Heart right ventricle (tissue), 16 donors: ENCODE data around the gene ZNF205. TPM values are rescaled to one million over a fixed set of nuclear protein-coding genes. Genes with fewer than 3 reads are reported as not detected.
"Not testable (repeated sequence)": the region's sequence is repeated elsewhere in the genome, so short reads cannot be mapped to it uniquely, and the experiment has no call there.

Experiments used
- ATAC-seq, 8 donors: fragments of 200-7000 bp; cut with Tn5 transposase; one replicate each; pipeline ENCODE4 v1.9.1; 2020; ENCODE audit warnings: mild to moderate bottlenecking in 8 of 8, moderate library complexity in 8 of 8, moderate number of reproducible peaks in 1 of 8
- DNase-seq, 2 donors: peaks; one replicate each; pipeline ENCODE4 v3.0.0-alpha.2; 2020
- H3K27ac ChIP-seq, 10 donors: fragments of 200-600 bp; sonication (generic) in 2 of 10; one replicate each; pipeline versions ENCODE4 v1.5.0 to v1.8.0; 2020 to 2022; ENCODE audit warnings: mild to moderate bottlenecking in 3 of 10
- H3K27me3 ChIP-seq, 7 donors: fragments of 200-600 bp; one replicate each; pipeline ENCODE4 v1.8.0; 2021 to 2022; ENCODE audit warnings: mild to moderate bottlenecking in 2 of 7
- H3K36me3 ChIP-seq, 9 donors: fragments of 200-600 bp; sonication (generic) in 1 of 9; one replicate each; pipeline versions ENCODE4 v1.5.0 to v1.8.0; 2020 to 2022; ENCODE audit warnings: mild to moderate bottlenecking in 2 of 9
- H3K4me1 ChIP-seq, 9 donors: fragments of 200-600 bp; sonication (generic) in 1 of 9; one replicate each; pipeline versions ENCODE4 v1.5.0 to v1.8.0; 2020 to 2022; ENCODE audit warnings: mild to moderate bottlenecking in 4 of 9
- H3K4me3 ChIP-seq, 10 donors: fragments of 200-600 bp; sonication (generic) in 2 of 10; one replicate each; pipeline versions ENCODE4 v1.5.0 to v1.8.0; 2020 to 2022; ENCODE audit warnings: mild to moderate bottlenecking in 7 of 10, moderate library complexity in 2 of 10
- H3K9me3 ChIP-seq, 11 donors: fragments of 200-600 bp in 10 of 11; sonication (generic) in 2 of 11; one replicate each; pipeline versions ENCODE4 v1.5.0 to v1.8.0; 2013 to 2022; ENCODE audit warnings: mild to moderate bottlenecking in 2 of 11, control low read depth in 1 of 11, moderate library complexity in 1 of 11
- WGBS, 2 donors: extraction: QIAGEN DNeasy Blood & Tissue Kit; methylation state at CpG; one replicate each; pipeline ENCODE4 v1.1.7; 2013; ENCODE audit warnings: inconsistent platforms in 1 of 2; 5-methylcytosine and 5-hydroxymethylcytosine counted together
- intact Hi-C, 10 donors: fragments of 100-400 bp; cut with DNase I; formaldehyde crosslinking; loops; one replicate each; pipeline versions ENCODE4 v1.11.1 to v1.14.2; 2022
- polyA plus RNA-seq, 2 donors: library from polyadenylated mRNA; stranded (reverse); fragments of 200-250 nt; gene quantifications; one replicate each; pipeline ENCODE4 v1.2.3, GENCODE V29; 2013
- total RNA-seq, 10 donors: library from RNA; stranded (reverse); fragmentation: NEBNext Ultra II Directional in 3 of 10; extraction: Animal tissue kit (Norgen Biotek cat#: 25700) in 3 of 10; gene quantifications; one replicate each; pipeline versions ENCODE4 v1.2.1 to v1.2.4, GENCODE V29; 2021 to 2023
- TF ChIP-seq, protein P1 (sequence below), 9 donors: fragments of 200-600 bp; sonication (generic) in 2 of 9; IDR thresholded peaks; one replicate each; pipeline versions ENCODE4 v1.5.0 to v1.8.0; 2021 to 2022; ENCODE audit warnings: antibody characterized with exemption in 9 of 9, mild to moderate bottlenecking in 5 of 9, moderate library complexity in 1 of 9
- donor health status: Arrhythmogenic right ventricular cardiomyopathy.
- donor health status: ischemic (EF 13 %, LVEDD 7.1; RV severe dilation, severe dysfunction).
- donor health status: healthy with polysubstance abuse.
- donor health status: DM: no; HTN: yes; CAD: no.
- donor health status: DM: no; HTN: no; CAD: no.
- donor health status: ischemic (EF 25% LVEDD 6.9; RV normal size, moderate dysfunction).
- donor health status: ischemic (EF 25% LVEDD 5.7; RV mildly dilated, moderate dysfunction).
- donor health status: healthy.
- donor health status: DM: yes; HTN: yes; CAD: no.
- donor health status: Ischemic cardiomyopathy.
- donor health status: ischemic (EF 35%, LVEDD 5.7; RV mildly dilated, moderate dysfunction).
- donor health status: nonischemic (EF 11% LVEDD 7.7; RV severe dilation, severe dysfunction).
- donor health status: DM: yes; HTN: yes; CAD: no.
- donor health status: PGD.
- donor health status: ischemic (EF 29% LVEDD 5.4; RV normal size, mild dysfunction).
- donor health status: nonischemic (EF 23%, LVEDD 6.1; RV moderate dilation, normal function).

The ZNF205 gene
- total and polyA plus RNA-seq, 12 donors, result 5.8 to 26.9 (median 8.0) TPM

DNA sequence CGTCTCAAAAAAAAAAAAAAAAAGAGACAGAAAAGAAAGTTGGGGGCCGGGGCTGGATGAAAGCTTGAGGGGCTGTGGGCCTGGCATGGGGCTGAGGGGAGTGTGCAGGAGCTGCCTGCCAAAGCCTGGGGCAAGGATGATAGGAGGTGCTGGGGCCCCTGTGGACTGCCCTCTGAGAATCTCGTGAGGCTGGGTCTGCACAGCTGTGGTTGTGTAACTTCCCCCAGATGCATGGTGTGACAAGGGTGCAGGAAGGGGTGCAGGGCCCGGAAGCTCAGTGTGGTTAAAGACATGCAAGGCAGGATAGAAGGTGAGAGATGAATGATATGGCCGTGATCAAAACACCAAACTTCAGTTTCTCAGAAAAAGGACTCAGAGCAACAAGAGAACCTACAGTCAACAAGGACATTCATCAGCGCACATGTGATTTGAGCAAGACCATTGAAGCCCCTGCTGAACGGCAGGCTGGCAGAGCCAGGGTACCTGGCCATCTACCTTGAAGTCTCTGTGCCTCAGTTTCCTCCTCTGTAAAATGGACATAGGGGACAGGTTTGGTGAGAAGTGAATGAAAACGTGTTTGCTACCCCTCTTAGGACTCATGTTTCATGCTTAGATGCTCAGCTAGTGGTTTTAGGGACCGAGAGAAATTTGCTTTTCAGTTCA lies 37.4 kb upstream of the ZNF205 start:
- WGBS, 2 donors, result 60 to 78% methylated on average over 9 of the region's 9 CpGs
- no peak for DNase-seq
- ATAC-seq, result peak in 7 of 8 donors; percentile 12 to 54 (median 39)
- intact Hi-C loops, result no loop called here
- TF ChIP-seq, protein P1, sequence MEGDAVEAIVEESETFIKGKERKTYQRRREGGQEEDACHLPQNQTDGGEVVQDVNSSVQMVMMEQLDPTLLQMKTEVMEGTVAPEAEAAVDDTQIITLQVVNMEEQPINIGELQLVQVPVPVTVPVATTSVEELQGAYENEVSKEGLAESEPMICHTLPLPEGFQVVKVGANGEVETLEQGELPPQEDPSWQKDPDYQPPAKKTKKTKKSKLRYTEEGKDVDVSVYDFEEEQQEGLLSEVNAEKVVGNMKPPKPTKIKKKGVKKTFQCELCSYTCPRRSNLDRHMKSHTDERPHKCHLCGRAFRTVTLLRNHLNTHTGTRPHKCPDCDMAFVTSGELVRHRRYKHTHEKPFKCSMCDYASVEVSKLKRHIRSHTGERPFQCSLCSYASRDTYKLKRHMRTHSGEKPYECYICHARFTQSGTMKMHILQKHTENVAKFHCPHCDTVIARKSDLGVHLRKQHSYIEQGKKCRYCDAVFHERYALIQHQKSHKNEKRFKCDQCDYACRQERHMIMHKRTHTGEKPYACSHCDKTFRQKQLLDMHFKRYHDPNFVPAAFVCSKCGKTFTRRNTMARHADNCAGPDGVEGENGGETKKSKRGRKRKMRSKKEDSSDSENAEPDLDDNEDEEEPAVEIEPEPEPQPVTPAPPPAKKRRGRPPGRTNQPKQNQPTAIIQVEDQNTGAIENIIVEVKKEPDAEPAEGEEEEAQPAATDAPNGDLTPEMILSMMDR (IDR thresholded peaks at IDR 0.05), result no peak
- Histone ChIP-seq H3K4me3 (no peak overlapping the region), H3K9me3 (no peaks in the 10 kb centered on the region), H3K27me3 (no peaks in the 10 kb centered on the region), H3K36me3 (peaks cover 0 to 27% (median 0%) of the 10 kb centered on the region in 9 donors), H3K4me1 (peaks cover 0 to 20% (median 2%) of the 10 kb centered on the region in 9 donors), H3K27ac (peak overlapping the region in 3 of 10 donors; percentile 13 to 87 (median 50))

DNA sequence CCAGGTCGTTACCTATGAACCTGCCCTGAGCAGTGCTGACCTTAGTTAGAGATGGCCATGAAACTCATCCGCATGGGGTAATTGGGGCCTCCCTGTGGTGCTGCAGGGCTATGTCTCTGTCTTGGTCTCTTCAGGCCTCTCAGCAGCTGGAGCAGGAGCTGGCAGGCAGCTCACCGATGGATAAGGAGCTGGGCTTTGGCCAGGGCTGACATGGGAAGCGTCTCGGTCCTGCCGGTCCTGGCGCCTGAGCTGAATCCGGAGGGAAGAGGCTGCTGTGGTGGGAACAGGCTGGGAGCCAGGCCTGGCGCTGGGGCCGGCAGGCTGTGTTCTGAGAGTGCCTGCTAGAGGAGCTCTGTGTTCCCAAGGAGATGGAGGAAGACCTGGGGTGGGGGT lies 36.9 kb upstream of the ZNF205 start:
- Histone ChIP-seq H3K27ac (peak overlapping the region in 3 of 10 donors; percentile 13 to 87 (median 50)), H3K27me3 (no peaks in the 10 kb centered on the region), H3K9me3 (no peaks in the 10 kb centered on the region), H3K36me3 (peaks cover 0 to 29% (median 0%) of the 10 kb centered on the region in 9 donors), H3K4me3 (no peak overlapping the region), H3K4me1 (peaks cover 0 to 20% (median 2%) of the 10 kb centered on the region in 9 donors)
- DNase-seq, result peak in 1 of 2 donors; percentile 67
- intact Hi-C loops, result no loop called here
- WGBS, 2 donors, result 23 to 34% methylated on average over 10 of the region's 10 CpGs
- TF ChIP-seq, protein P1 (IDR thresholded peaks at IDR 0.05), result no peak
- ATAC-seq, result peak; percentile 23 to 91 (median 60)

DNA sequence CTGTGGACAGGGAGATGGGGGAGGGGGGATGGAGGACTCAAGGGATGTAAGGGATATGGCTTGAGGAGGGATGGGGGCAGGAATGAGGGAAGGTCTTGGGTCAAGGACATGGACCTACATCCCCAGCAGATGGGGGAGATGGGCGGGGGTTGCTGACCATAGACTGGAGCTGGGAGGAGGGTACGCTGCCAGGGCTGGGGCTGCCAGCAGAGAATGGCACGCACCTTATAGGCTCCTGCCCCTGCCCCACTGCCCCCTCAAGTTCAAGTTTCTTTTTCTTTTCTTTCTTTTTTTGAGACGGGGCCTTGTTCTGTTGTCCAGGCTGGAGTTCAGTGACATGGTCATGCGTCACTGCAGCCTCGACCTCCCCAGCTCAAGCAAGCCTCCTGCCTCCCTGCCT lies 36.4 kb upstream of the ZNF205 start:
- WGBS, 2 donors, result 79 to 94% methylated on average over 6 of the region's 6 CpGs
- Histone ChIP-seq H3K27ac (peak overlapping the region in 3 of 10 donors; percentile 15 to 87 (median 29)), H3K4me1 (peaks cover 0 to 20% (median 2%) of the 10 kb centered on the region in 9 donors), H3K36me3 (peaks cover 0 to 32% (median 0%) of the 10 kb centered on the region in 9 donors)
- peak in 1 of 8 donors; percentile 8 for ATAC-seq
- H3K4me3 ChIP-seq, H3K9me3 ChIP-seq, intact Hi-C loops, DNase-seq, H3K27me3 ChIP-seq: not testable (repeated sequence)

DNA sequence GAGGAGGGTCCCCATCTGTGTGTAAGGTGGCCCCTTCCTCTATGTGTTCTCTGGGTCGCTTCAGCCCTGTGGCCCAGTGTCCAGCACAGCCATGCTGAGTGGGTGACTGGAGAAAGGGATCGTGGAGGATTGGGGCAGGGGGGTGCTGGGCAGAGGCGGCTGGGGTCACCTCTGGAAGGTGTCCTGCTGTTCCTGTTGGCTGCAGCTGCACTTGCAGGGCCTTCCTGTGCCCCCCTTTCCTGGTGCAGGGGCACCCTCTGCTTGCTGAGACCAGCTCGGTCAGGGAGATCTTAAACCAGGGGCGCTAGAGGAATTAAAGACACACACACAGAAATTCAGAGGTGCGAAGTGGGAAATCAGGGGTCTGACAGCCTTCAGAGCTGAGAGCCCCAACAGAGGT lies 35.8 kb upstream of the ZNF205 start:
- no peak for ATAC-seq
- DNase-seq, result no peak
- no peaks in the 10 kb centered on the region for H3K9me3 ChIP-seq
- H3K27me3 ChIP-seq, result no peaks in the 10 kb centered on the region
- peaks cover 0 to 20% (median 2%) of the 10 kb centered on the region in 9 donors for H3K4me1 ChIP-seq
- TF ChIP-seq, protein P1 (IDR thresholded peaks at IDR 0.05), result no peak
- intact Hi-C loops, result no loop called here
- peak overlapping the region in 1 of 10 donors; percentile 87 for H3K27ac ChIP-seq
- H3K36me3 ChIP-seq, result peaks cover 0 to 35% (median 0%) of the 10 kb centered on the region in 9 donors
- no peak overlapping the region for H3K4me3 ChIP-seq
- WGBS, 2 donors, result 67 to 70% methylated on average over 6 of the region's 6 CpGs

DNA sequence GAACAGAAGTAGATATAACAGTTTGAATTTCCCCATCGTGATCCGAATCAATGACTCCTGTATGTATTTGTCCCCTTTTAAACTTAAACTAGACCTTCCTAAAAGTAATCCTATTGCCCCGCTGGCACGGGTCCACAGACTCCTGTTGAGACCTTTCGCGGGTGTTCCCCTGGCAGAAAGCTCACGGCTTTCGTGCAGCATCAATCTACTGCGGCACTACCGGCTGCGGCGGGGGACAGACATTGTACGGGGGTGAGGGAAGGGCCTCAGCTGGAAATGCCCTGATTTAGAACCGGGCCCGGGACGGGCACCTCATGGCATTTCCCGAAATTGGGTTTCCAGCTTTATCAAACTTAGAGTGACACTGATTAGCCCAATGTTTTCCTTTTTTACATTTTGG lies 32.4 kb upstream of the ZNF205 start:
- ATAC-seq (no peak), DNase-seq (no peak)
- peaks cover 0 to 15% (median 4%) of the 10 kb centered on the region in 9 donors for H3K4me1 ChIP-seq
- peaks cover 0 to 35% (median 0%) of the 10 kb centered on the region in 9 donors for H3K36me3 ChIP-seq
- H3K27me3 ChIP-seq, result no peaks in the 10 kb centered on the region
- H3K27ac ChIP-seq, result no peak overlapping the region
- no peaks in the 10 kb centered on the region for H3K9me3 ChIP-seq
- H3K4me3 ChIP-seq, result no peak overlapping the region
- intact Hi-C loops, result no loop called here
- 86 to 92% methylated on average over 17 of the region's 17 CpGs for WGBS, 2 donors
- TF ChIP-seq, protein P1 (IDR thresholded peaks at IDR 0.05), result no peak

DNA sequence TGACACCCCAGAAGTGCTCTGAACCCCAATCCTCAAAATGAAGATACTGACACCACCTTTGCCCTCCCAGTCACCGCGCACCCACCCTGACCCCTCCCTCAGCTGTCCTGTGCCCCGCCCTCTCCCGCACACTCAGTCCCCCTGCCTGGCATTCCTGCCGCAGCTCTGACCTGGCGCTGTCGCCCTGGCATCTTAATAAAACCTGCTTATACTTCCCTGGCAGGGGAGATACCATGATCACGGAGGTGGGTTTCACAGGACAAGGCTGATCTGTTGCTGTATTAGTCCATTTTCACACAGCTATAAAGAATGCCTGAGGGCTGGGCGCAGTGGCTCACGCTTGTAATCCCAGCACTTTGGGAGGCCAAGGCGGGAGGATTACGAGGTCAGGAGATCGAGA lies 30.4 kb upstream of the ZNF205 start:
- ATAC-seq, H3K27me3 ChIP-seq, H3K27ac ChIP-seq, intact Hi-C loops, H3K9me3 ChIP-seq, H3K4me3 ChIP-seq, DNase-seq: not testable (repeated sequence)
- peaks cover 0 to 33% (median 0%) of the 10 kb centered on the region in 9 donors for H3K36me3 ChIP-seq
- WGBS, 2 donors, result 93 to 95% methylated on average over 13 of the region's 13 CpGs
- H3K4me1 ChIP-seq, result peaks cover 0 to 22% (median 21%) of the 10 kb centered on the region in 9 donors

DNA sequence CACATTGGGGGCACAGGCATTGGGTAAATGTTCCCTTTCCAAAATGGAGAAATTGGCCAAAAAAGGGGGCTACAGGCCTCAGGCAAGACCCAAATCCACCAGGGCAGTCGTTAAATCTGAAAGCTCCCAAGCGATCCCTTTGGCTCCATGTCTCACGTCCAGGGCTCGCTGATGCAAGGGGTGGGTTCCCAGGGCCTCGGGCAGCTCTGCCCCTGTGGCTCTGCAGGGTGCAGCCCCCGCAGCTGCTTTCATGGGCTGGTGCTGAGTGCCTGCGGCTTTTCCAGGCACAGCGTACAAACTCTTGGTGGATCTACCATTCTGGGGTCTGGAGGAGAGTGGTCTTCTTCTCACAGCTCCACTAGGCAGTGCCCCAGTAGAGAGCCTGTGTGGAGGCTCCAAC lies 29.0 kb upstream of the ZNF205 start:
- H3K27ac ChIP-seq, H3K9me3 ChIP-seq, ATAC-seq, intact Hi-C loops, H3K4me3 ChIP-seq, DNase-seq, H3K27me3 ChIP-seq: not testable (repeated sequence)
- Histone ChIP-seq H3K36me3 (peaks cover 0 to 18% (median 0%) of the 10 kb centered on the region in 9 donors), H3K4me1 (peaks cover 0 to 37% (median 35%) of the 10 kb centered on the region in 9 donors)
- WGBS, 2 donors, result 93 to 96% methylated on average over 8 of the region's 8 CpGs
